Fibroblast of lung (primary cell): ENCODE results near the gene CTNS.

Source experiments
- EZH2 ChIP-seq: IDR thresholded peaks from 2 replicates; pipeline ENCODE4 v1.5.1; 2012; ENCODE audit warnings: low read length, control low read depth, mild to moderate bottlenecking; ENCODE audit errors: missing control alignments
- TF ChIP-seq, protein P1 (sequence below), 2 donors: IDR thresholded peaks in 1 of 2; conservative IDR thresholded peaks in 1 of 2; 1 replicate in 1 of 2; 2 replicates in 1 of 2; pipeline ENCODE4 v1.5.1; 2011 to 2012; ENCODE audit warnings: low read length in 2 of 2, control low read depth in 1 of 2, inconsistent platforms in 1 of 2, low read depth in 1 of 2, mild to moderate bottlenecking in 1 of 2

DNA sequence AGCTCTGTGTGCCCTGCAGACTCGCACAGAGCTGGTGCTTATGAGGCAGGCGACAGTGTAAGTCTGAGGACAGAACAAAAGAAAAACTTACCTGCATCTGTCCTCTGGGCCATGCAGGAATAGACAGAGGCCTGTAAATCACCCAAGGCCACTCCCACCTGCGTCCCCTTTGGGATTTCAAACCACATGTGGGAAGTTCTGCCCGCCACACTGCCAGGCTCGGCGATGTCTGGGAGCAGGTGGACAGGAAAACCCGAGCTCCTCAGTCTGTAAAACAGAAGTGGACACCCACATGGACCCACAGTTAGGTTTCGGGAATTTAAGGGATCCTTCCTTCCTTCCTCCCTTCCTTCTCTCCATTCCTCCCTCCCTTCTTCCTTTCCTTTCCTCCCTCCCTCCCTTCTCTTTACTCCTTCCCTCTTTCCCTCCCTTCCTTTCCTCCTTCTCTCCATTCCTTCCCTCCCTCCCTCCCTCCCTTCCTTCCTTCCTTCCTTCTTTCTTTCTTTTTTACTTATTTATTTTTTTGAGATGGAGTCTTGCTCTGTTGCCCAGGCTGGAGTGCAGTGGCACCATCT lies 15.3 kb upstream of the CTNS start:
- TF ChIP-seq EZH2: no peak
- TF ChIP-seq, protein P1, sequence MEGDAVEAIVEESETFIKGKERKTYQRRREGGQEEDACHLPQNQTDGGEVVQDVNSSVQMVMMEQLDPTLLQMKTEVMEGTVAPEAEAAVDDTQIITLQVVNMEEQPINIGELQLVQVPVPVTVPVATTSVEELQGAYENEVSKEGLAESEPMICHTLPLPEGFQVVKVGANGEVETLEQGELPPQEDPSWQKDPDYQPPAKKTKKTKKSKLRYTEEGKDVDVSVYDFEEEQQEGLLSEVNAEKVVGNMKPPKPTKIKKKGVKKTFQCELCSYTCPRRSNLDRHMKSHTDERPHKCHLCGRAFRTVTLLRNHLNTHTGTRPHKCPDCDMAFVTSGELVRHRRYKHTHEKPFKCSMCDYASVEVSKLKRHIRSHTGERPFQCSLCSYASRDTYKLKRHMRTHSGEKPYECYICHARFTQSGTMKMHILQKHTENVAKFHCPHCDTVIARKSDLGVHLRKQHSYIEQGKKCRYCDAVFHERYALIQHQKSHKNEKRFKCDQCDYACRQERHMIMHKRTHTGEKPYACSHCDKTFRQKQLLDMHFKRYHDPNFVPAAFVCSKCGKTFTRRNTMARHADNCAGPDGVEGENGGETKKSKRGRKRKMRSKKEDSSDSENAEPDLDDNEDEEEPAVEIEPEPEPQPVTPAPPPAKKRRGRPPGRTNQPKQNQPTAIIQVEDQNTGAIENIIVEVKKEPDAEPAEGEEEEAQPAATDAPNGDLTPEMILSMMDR (conservative IDR thresholded peaks at IDR 0.05 in 1 of 2, IDR thresholded peaks at IDR 0.05 in 1 of 2; ENCODE audit: low read depth in 1 of 2, low read length in 2 of 2): no peak
